H1 (cell line): Measurements from ENCODE around the gene PPM1L. TPM values are rescaled to one million over a fixed set of nuclear protein-coding genes. Genes with fewer than 3 reads are reported as not detected.

Source experiments
- CTCF ChIA-PET: fragments of 300-600 bp; sonication (Branson Sonifier 250); formaldehyde crosslinking; loops from one replicate; lab custom pipeline; 2021; ENCODE audit not compliant: partially characterized antibody; lab: Charles Lee
- POLR2A ChIA-PET: fragments of 300-600 bp; sonication (Branson Sonifier 250); formaldehyde crosslinking; loops from one replicate; lab custom pipeline; 2021; ENCODE audit warnings: inconsistent platforms; ENCODE audit not compliant: partially characterized antibody; lab: Charles Lee
- DNase-seq, 2 experiments: peaks; one replicate each; pipeline versions ENCODE4 v3.0.0 to v3.0.0-alpha.2; 2010 to 2022; ENCODE audit warnings: low spot score in 2 of 2, low read depth in 1 of 2, mixed read lengths in 1 of 2
- FAIRE-seq: peaks from 2 replicates; lab custom pipeline; 2011; peaks lifted over from hg19 to GRCh38; lab: Jason Lieb, UNC
- H2AFZ ChIP-seq: 2 replicates; pipeline ENCODE4 v1.8.1; 2012; ENCODE audit warnings: low read length, inconsistent platforms
- H2AK5ac ChIP-seq: 2 replicates; pipeline ENCODE4 v1.6.1; 2013; ENCODE audit warnings: low read depth, low read length
- H2BK120ac ChIP-seq: replicated peaks from 2 replicates; pipeline ENCODE3; 2013; ENCODE audit warnings: low read depth, low read length, inconsistent platforms
- H2BK12ac ChIP-seq: 2 replicates; pipeline ENCODE4 v1.6.1; 2013; ENCODE audit warnings: low read depth, low read length
- H2BK15ac ChIP-seq: 2 replicates; pipeline ENCODE4 v1.6.1; 2013; ENCODE audit warnings: low read length
- H2BK20ac ChIP-seq: 2 replicates; pipeline ENCODE4 v1.6.1; 2013; ENCODE audit warnings: low read length
- H2BK5ac ChIP-seq: 2 replicates; pipeline ENCODE4 v1.6.1; 2013; ENCODE audit warnings: low read depth, low read length
- H3K14ac ChIP-seq: 2 replicates; pipeline ENCODE4 v1.6.1; 2013; ENCODE audit warnings: inconsistent platforms; ENCODE audit not compliant: insufficient read length
- H3K18ac ChIP-seq: 2 replicates; pipeline ENCODE4 v1.6.1; 2013; ENCODE audit warnings: low read length; ENCODE audit errors: extremely low read depth
- H3K23ac ChIP-seq: 2 replicates; pipeline ENCODE4 v1.6.1; 2013; ENCODE audit warnings: inconsistent platforms; ENCODE audit not compliant: insufficient read length
- H3K23me2 ChIP-seq: 2 replicates; pipeline ENCODE4 v1.6.1; 2013; ENCODE audit warnings: low read depth, low read length
- H3K27ac ChIP-seq: 2 replicates; pipeline ENCODE4 v1.6.1; 2011; ENCODE audit warnings: low read depth, low read length, inconsistent platforms
- H3K27me3 ChIP-seq, 4 experiments: replicated peaks in 1 of 4; 1 replicate in 1 of 4; 2 replicates in 3 of 4; pipeline versions ENCODE4 v1.6.1 to v1.8.1; 2011 to 2013; ENCODE audit warnings: low read length in 3 of 4, mild to moderate bottlenecking in 3 of 4, inconsistent platforms in 2 of 4, mixed read lengths in 2 of 4, moderate library complexity in 1 of 4; ENCODE audit not compliant: control insufficient read depth in 3 of 4, insufficient read depth in 3 of 4; ENCODE audit errors: extremely low read depth in 1 of 4
- H3K36me3 ChIP-seq, 4 experiments: 2 replicates each; pipeline versions ENCODE4 v1.6.1 to v1.8.1; 2011 to 2013; ENCODE audit warnings: mild to moderate bottlenecking in 4 of 4, low read length in 3 of 4, moderate library complexity in 2 of 4, control low read depth in 1 of 4, inconsistent platforms in 1 of 4; ENCODE audit not compliant: insufficient read depth in 4 of 4, control insufficient read depth in 2 of 4
- H3K4ac ChIP-seq: replicated peaks from 2 replicates; pipeline ENCODE3; 2013; ENCODE audit warnings: low read length, low read depth, mixed read lengths, inconsistent platforms; ENCODE audit not compliant: insufficient read length
- H3K4me1 ChIP-seq, 4 experiments: replicated peaks in 1 of 4; 1 replicate in 1 of 4; 2 replicates in 3 of 4; pipeline versions ENCODE4 v1.6.1 to v1.8.1; 2011 to 2013; ENCODE audit warnings: low read length in 3 of 4, inconsistent platforms in 2 of 4, mixed read lengths in 1 of 4; ENCODE audit not compliant: insufficient read depth in 4 of 4, control insufficient read depth in 3 of 4
- H3K4me2 ChIP-seq, 2 experiments: 2 replicates each; pipeline versions ENCODE4 v1.6.1 to v1.8.1; 2011 to 2013; ENCODE audit warnings: low read depth in 2 of 2, low read length in 2 of 2, control low read depth in 1 of 2, inconsistent platforms in 1 of 2, mild to moderate bottlenecking in 1 of 2; ENCODE audit not compliant: insufficient read depth in 1 of 2
- H3K4me3 ChIP-seq, 4 experiments: fragments of 200-600, 300-600 bp in 1 of 4; sonication (generic), shearing (Covaris generic), sonication (Bioruptor Twin) in 1 of 4; 2 replicates each; pipeline versions ENCODE4 v1.5.1 to v1.8.1; 2011 to 2016; ENCODE audit warnings: low read length in 4 of 4, low read depth in 3 of 4, control low read depth in 2 of 4, inconsistent platforms in 2 of 4, mild to moderate bottlenecking in 2 of 4, mixed read lengths in 1 of 4, moderate library complexity in 1 of 4; ENCODE audit not compliant: insufficient read depth in 2 of 4; ENCODE audit errors: extremely low read depth in 1 of 4
- H3K56ac ChIP-seq: replicated peaks from 2 replicates; pipeline ENCODE3; 2013; ENCODE audit warnings: low read depth, mild to moderate bottlenecking, mixed read lengths, low read length, inconsistent platforms; ENCODE audit not compliant: insufficient read length
- H3K79me1 ChIP-seq: 2 replicates; pipeline ENCODE4 v1.6.1; 2013; ENCODE audit warnings: low read depth, low read length, control low read depth
- H3K79me2 ChIP-seq, 2 experiments: 2 replicates each; pipeline versions ENCODE4 v1.6.1 to v1.8.1; 2012 to 2013; ENCODE audit warnings: low read length in 2 of 2, mild to moderate bottlenecking in 2 of 2, inconsistent platforms in 1 of 2; ENCODE audit not compliant: insufficient read depth in 2 of 2, control insufficient read depth in 1 of 2
- H3K9ac ChIP-seq, 4 experiments: replicated peaks in 1 of 4; 1 replicate in 1 of 4; 2 replicates in 3 of 4; pipeline versions ENCODE4 v1.6.1 to v1.8.1; 2011 to 2013; ENCODE audit warnings: low read depth in 3 of 4, low read length in 3 of 4, control low read depth in 2 of 4, mild to moderate bottlenecking in 2 of 4, moderate library complexity in 2 of 4, inconsistent platforms in 1 of 4; ENCODE audit errors: extremely low read depth in 1 of 4
- H3K9me3 ChIP-seq, 2 experiments: 2 replicates each; pipeline versions ENCODE4 v1.6.1 to v1.8.1; 2012 to 2013; ENCODE audit warnings: mild to moderate bottlenecking in 2 of 2, moderate library complexity in 2 of 2, control low read depth in 1 of 2, inconsistent platforms in 1 of 2, low read depth in 1 of 2, low read length in 1 of 2, mixed read lengths in 1 of 2; ENCODE audit not compliant: insufficient read depth in 2 of 2
- H4K20me1 ChIP-seq, 2 experiments: replicated peaks in 1 of 2; 2 replicates each; pipeline versions ENCODE3 to v1.8.1; 2011 to 2013; ENCODE audit warnings: inconsistent platforms in 2 of 2, low read length in 2 of 2, mild to moderate bottlenecking in 1 of 2; ENCODE audit not compliant: insufficient read depth in 2 of 2, control insufficient read depth in 1 of 2
- H4K5ac ChIP-seq: 2 replicates; pipeline ENCODE4 v1.6.1; 2013; ENCODE audit warnings: low read length, low read depth, mixed read lengths, inconsistent platforms; ENCODE audit not compliant: insufficient read length
- H4K8ac ChIP-seq: 2 replicates; pipeline ENCODE4 v1.8.0; 2013; ENCODE audit warnings: mild to moderate bottlenecking, moderate library complexity, low read length, inconsistent platforms; ENCODE audit not compliant: insufficient read depth; ENCODE audit errors: extremely low read depth
- H4K91ac ChIP-seq: replicated peaks from 2 replicates; pipeline ENCODE3; 2013; ENCODE audit warnings: low read length, mixed read lengths, inconsistent platforms; ENCODE audit not compliant: insufficient read length
- CTBP2 ChIP-seq: IDR thresholded peaks from 2 replicates; pipeline ENCODE4 v1.7.0; 2011; ENCODE audit warnings: borderline replicate concordance, mild to moderate bottlenecking, moderate library complexity, mixed read lengths, low read length; ENCODE audit not compliant: insufficient read depth, insufficient read length
- EGR1 ChIP-seq: IDR thresholded peaks from 2 replicates; pipeline ENCODE4 v1.6.1; 2011; ENCODE audit warnings: low read depth, low read length, borderline replicate concordance
- EZH2 ChIP-seq: fragments of 200-600 bp; sonication (generic); IDR thresholded peaks from 2 replicates; pipeline ENCODE4 v1.7.1; 2012; ENCODE audit warnings: low read depth, mild to moderate bottlenecking, moderate library complexity, low read length, inconsistent platforms; ENCODE audit not compliant: severe bottlenecking
- HDAC2 ChIP-seq, 2 experiments: fragments of 300-600 bp in 1 of 2; sonication (generic) in 1 of 2; IDR thresholded peaks; 2 replicates each; pipeline ENCODE4 v1.6.1; 2011 to 2012; ENCODE audit warnings: low read depth in 2 of 2, low read length in 2 of 2, mild to moderate bottlenecking in 2 of 2, moderate library complexity in 2 of 2, borderline replicate concordance in 1 of 2, inconsistent platforms in 1 of 2
- KDM4A ChIP-seq: IDR thresholded peaks from one replicate; pipeline ENCODE4 v1.7.1; 2012; ENCODE audit warnings: low read depth, mild to moderate bottlenecking, moderate library complexity, low read length, inconsistent platforms; ENCODE audit not compliant: severe bottlenecking
- KDM5A ChIP-seq: fragments of 200-600 bp; IDR thresholded peaks from 2 replicates; pipeline ENCODE4 v1.7.1; 2012; ENCODE audit warnings: mild to moderate bottlenecking, low read length, inconsistent platforms, mixed read lengths
- POU5F1 ChIP-seq: IDR thresholded peaks from 2 replicates; pipeline ENCODE4 v1.6.1; 2011; ENCODE audit warnings: low read depth, mild to moderate bottlenecking, low read length, moderate library complexity
- RFX5 ChIP-seq: IDR thresholded peaks from 2 replicates; pipeline ENCODE4 v1.6.1; 2011; ENCODE audit warnings: low read depth, low read length, improper control_type of control experiment, borderline replicate concordance
- SRF ChIP-seq: IDR thresholded peaks from 2 replicates; pipeline ENCODE4 v1.6.1; 2011; ENCODE audit warnings: mild to moderate bottlenecking, low read depth, low read length, moderate library complexity
- TAF1 ChIP-seq: IDR thresholded peaks from 2 replicates; pipeline ENCODE4 v1.6.1; 2011; ENCODE audit warnings: mild to moderate bottlenecking, low read depth, low read length
- TEAD4 ChIP-seq: IDR thresholded peaks from 2 replicates; pipeline ENCODE4 v1.6.1; 2012; ENCODE audit warnings: low read depth, low read length, inconsistent platforms, mixed read lengths
- WGBS, 2 experiments: shearing (Covaris generic) in 1 of 2; methylation state at CpG; one replicate each; pipeline versions ENCODE4 v1.1.6 to v1.1.7; 2013 to 2015; ENCODE audit warnings: low lambda C conversion rate in 2 of 2, mixed read lengths in 2 of 2, inconsistent platforms in 1 of 2, low coverage in 1 of 2, missing lambda C conversion rate in 1 of 2; ENCODE audit not compliant: insufficient replicate concordance in 2 of 2, insufficient coverage in 1 of 2, insufficient read length in 1 of 2; ENCODE audit errors: extremely low coverage in 1 of 2, missing lambda C conversion rate in 1 of 2; 5-methylcytosine and 5-hydroxymethylcytosine counted together
- polyA plus RNA-seq, 7 experiments: library from polyadenylated mRNA; depleted of rRNA in 3 of 7; stranded (reverse) in 5 of 7; unstranded in 2 of 7; fragments of >200 nt in 5 of 7; fragments of 200-250 nt in 2 of 7; gene quantifications; 1 replicate in 5 of 7; 2 replicates in 1 of 7; 4 replicates in 1 of 7; pipeline versions ENCODE4 v1.2.1 to v1.2.3, GENCODE V29; 2011 to 2013; ENCODE audit warnings: missing spikeins in 2 of 7, mixed read lengths in 2 of 7
- total RNA-seq: library from RNA; stranded (reverse); fragmentation: NEBNext Ultra II Directional; extraction: Animal tissue kit (Norgen Biotek cat#: 25700); gene quantifications from 2 replicates; pipeline ENCODE4 v1.2.1, GENCODE V29; 2021
- TF ChIP-seq, protein P1 (sequence below): IDR thresholded peaks from 2 replicates; pipeline ENCODE4 v1.6.1; 2011; ENCODE audit warnings: low read depth, mild to moderate bottlenecking, low read length; ENCODE audit not compliant: insufficient read depth

Gene PPM1L
- total and polyA plus RNA-seq, 2 of the 8 experiments (the other 6 are each of a cell fraction or from before 2014, with no cell fraction given), result 2.8 to 18.1 TPM

DNA sequence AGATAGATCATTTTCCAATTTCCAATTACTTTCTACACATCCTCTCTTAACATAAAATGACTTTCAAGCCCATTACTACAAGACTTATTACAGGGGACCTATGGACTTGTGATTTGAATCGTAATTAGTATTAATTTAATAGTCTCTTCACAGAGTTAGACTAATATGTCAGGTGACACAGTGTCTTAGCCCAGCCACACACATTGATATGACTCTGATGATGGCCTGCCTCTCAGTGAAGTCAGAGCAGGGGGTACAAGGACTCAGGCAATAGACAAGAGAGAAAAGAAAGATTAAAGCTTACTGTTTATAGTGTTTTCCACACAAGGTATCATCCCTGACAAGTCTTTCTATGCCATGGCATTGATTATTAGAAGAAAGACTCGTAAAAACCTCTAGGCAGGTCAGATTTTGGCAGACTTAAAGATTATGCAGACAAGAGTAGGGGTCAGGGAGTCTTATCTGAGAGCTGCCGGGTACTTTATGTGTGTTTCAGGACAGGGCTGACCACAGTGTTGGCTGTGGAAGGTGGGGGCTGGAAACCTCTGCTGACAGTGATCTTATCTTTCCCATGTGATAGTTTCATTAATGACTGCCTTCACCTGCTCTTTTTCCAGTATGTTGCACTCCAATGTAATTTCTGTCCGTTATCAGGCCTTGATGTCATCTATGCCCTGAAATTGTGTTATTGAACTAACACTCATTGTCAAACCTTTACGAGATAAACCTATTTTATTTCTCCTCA is 299.0 kb downstream of the PPM1L start:
- H4K8ac ChIP-seq, result no peak overlapping the region
- H3K56ac ChIP-seq, result no peak overlapping the region
- H3K36me3 ChIP-seq, result no peaks in the 10 kb centered on the region
- no peak overlapping the region for H3K14ac ChIP-seq
- no peaks in the 10 kb centered on the region for H3K79me2 ChIP-seq
- FAIRE-seq, result no peak
- ChIA-PET CTCF (interaction anchor here (1.2 kb wide), 1 partner anchor 17 kb away, joined by 3 read pairs; no protein-coding TSS in a partner anchor), POLR2A (no interaction called here)
- H2BK20ac ChIP-seq, result no peak overlapping the region
- no peak overlapping the region for H2AK5ac ChIP-seq
- H3K23me2 ChIP-seq, result no peaks in the 10 kb centered on the region
- H3K23ac ChIP-seq, result no peak overlapping the region
- H2BK5ac ChIP-seq, result no peak overlapping the region
- no peaks in the 10 kb centered on the region for H3K9me3 ChIP-seq
- H4K5ac ChIP-seq, result no peak overlapping the region
- WGBS, 2 experiments, result 85% methylated on average over 5 of the region's 5 CpGs; no CpG with 5 or more reads in 1 of the 2 experiments
- no peak overlapping the region for H2BK15ac ChIP-seq
- H2BK12ac ChIP-seq, result no peak overlapping the region
- no peak overlapping the region for H3K9ac ChIP-seq
- H4K20me1 ChIP-seq, result no peaks in the 10 kb centered on the region
- H3K4me2 ChIP-seq, result no peak overlapping the region
- H3K4me1 ChIP-seq, result no peaks in the 10 kb centered on the region
- H3K27ac ChIP-seq, result no peak overlapping the region
- H3K27me3 ChIP-seq, result no peaks in the 10 kb centered on the region
- no peak overlapping the region for H3K4me3 ChIP-seq
- H3K18ac ChIP-seq, result no peak overlapping the region
- no peak overlapping the region for H4K91ac ChIP-seq
- no peak overlapping the region for H2AFZ ChIP-seq
- H2BK120ac ChIP-seq, result no peak overlapping the region
- no peaks in the 10 kb centered on the region for H3K79me1 ChIP-seq
- H3K4ac ChIP-seq, result no peak overlapping the region
- DNase-seq, result no peak
- TF ChIP-seq TEAD4 (no peak), TAF1 (no peak), KDM4A (no peak), EGR1 (no peak), SRF (no peak), KDM5A (no peak), HDAC2 (IDR thresholded peaks at IDR 0.05; ENCODE audit: borderline replicate concordance in 1 of 2, low read depth in 2 of 2, low read length in 2 of 2) (no peak), CTBP2 (no peak), POU5F1 (no peak), RFX5 (no peak), EZH2 (no peak)
- TF ChIP-seq, protein P1, sequence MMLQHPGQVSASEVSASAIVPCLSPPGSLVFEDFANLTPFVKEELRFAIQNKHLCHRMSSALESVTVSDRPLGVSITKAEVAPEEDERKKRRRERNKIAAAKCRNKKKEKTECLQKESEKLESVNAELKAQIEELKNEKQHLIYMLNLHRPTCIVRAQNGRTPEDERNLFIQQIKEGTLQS, result no peak
